B cell (primary cell): ENCODE data around the gene VRTN.

ENCODE experiments used
- EZH2 ChIP-seq: IDR thresholded peaks from 2 replicates; pipeline ENCODE4 v1.6.1; 2012; ENCODE audit warnings: borderline replicate concordance, low read depth, mild to moderate bottlenecking, moderate library complexity, low read length; ENCODE audit not compliant: insufficient read depth, poor library complexity, severe bottlenecking
- TF ChIP-seq, protein P1 (sequence below): fragments of 200-600 bp; IDR thresholded peaks from one replicate; pipeline ENCODE4 v1.8.0; 2022; ENCODE audit warnings: antibody characterized with exemption, mild to moderate bottlenecking

DNA sequence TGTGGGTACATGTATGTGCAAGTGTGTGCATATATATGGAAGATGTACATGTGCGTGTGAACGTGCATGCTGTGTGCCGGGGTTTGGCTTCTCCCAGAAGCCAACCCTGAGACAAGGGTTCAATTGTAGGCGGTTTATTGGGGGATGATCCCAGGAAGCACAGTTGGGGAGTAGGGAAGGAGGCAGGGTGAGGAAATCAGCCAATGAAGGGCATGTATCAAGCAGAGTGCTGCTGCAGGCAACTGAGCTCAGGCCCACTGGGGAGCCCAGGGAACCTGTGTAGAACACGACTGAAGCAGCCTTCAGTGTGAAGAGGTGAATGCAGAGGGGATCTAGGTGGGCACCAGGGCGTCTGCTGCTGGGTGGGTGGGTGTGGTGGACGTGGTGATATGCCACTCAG lies 56.2 kb downstream of the VRTN start:
- TF ChIP-seq, protein P1, sequence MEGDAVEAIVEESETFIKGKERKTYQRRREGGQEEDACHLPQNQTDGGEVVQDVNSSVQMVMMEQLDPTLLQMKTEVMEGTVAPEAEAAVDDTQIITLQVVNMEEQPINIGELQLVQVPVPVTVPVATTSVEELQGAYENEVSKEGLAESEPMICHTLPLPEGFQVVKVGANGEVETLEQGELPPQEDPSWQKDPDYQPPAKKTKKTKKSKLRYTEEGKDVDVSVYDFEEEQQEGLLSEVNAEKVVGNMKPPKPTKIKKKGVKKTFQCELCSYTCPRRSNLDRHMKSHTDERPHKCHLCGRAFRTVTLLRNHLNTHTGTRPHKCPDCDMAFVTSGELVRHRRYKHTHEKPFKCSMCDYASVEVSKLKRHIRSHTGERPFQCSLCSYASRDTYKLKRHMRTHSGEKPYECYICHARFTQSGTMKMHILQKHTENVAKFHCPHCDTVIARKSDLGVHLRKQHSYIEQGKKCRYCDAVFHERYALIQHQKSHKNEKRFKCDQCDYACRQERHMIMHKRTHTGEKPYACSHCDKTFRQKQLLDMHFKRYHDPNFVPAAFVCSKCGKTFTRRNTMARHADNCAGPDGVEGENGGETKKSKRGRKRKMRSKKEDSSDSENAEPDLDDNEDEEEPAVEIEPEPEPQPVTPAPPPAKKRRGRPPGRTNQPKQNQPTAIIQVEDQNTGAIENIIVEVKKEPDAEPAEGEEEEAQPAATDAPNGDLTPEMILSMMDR = no peak
- TF ChIP-seq EZH2 = no peak
